Activated naive CD4-positive, alpha-beta T cell (primary cell): ENCODE measurements around the gene MAPK11.

Experiments used
- DNase-seq, 4 experiments: peaks; one replicate each; lab custom pipeline; 2025; lab: John Stamatoyannopoulos, UW

The MAPK11 gene

GRCh38 chr22:50224071-50224470 lies 46.1 kb downstream of the MAPK11 start:
- DNase-seq: no peak

- DNase-seq: no peak
Measured at GRCh38 chr22:50222508-50222907, 47.7 kb downstream of the MAPK11 start.

GRCh38 chr22:50221410-50222300 lies 48.5 kb downstream of the MAPK11 start:
- no peak for DNase-seq

- DNase-seq: no peak
Measured at GRCh38 chr22:50220603-50221409, 49.4 kb downstream of the MAPK11 start.

- DNase-seq: no peak
Measured at GRCh38 chr22:50219800-50220602, 50.2 kb downstream of the MAPK11 start.

GRCh38 chr22:50218996-50219727 lies 51.0 kb downstream of the MAPK11 start:
- no peak for DNase-seq

- DNase-seq: no peak
Measured at GRCh38 chr22:50218153-50218995, 51.8 kb downstream of the MAPK11 start.

- no peak for DNase-seq
Measured at GRCh38 chr22:50217543-50218152, 52.5 kb downstream of the MAPK11 start.

GRCh38 chr22:50216684-50217520 lies 53.3 kb downstream of the MAPK11 start:
- DNase-seq: no peak

GRCh38 chr22:50216055-50216683 lies 54.0 kb downstream of the MAPK11 start:
- DNase-seq: no peak

GRCh38 chr22:50215297-50216054 lies 54.7 kb downstream of the MAPK11 start:
- DNase-seq: no peak
